HG03060 (cell line): ENCODE data around the gene ZP1.

Experiments
- ATAC-seq: cut with Tn5 transposase; IDR thresholded peaks from one replicate; pipeline ENCODE4 v1.9.1; 2021; ENCODE audit warnings: low read depth, moderate number of reproducible peaks; ENCODE audit not compliant: unreplicated experiment

ZP1 gene

GRCh38 chr11:60842668-60843600 is 24.4 kb upstream of the ZP1 start:
- no peak for ATAC-seq

- ATAC-seq = no peak
Observed at GRCh38 chr11:60844045-60844869, 23.1 kb upstream of the ZP1 start.

GRCh38 chr11:60844870-60845221 is 22.5 kb upstream of the ZP1 start:
- ATAC-seq = no peak

DNA sequence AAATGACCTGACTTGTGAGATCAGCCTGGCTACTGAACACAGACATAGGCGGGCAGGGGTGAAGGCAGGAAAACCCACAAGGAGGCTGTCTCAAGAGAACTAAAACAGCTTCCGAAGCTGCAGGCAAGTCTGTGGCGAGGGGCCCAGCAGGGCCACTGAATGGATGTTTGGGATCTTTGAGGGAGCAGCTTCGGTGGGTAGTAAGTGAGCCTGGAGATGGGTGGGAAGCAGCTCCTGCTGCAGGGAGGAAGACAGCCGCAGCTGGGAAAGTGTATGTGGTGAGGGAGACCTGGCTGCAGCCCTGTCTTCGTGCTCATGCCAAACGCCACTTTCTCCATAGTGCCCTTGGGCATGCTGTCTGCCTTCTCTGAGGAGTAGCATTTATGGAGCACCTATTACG is 22.0 kb upstream of the ZP1 start:
- no peak for ATAC-seq

DNA sequence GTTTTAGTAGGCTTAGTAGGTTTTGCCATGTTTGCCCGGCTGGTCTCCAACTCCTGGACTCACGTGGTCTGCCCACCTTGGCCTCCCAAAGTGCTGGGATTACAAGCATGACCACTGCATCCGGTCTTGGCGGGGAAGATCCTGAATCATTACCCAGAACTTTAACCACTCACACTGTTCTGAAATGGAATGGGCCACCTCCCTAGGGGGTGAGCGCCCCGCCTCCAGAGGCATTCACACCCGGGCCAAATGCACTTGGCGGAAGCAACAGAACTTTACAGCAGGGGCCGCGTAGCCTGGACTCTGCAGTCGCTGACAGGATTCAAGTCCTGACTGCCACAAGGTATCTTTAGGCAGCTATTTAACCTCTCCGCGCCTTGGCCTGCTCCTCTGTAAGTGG is 20.1 kb upstream of the ZP1 start:
- ATAC-seq = no peak

- ATAC-seq = no peak
Observed at GRCh38 chr11:60847896-60848295, 19.4 kb upstream of the ZP1 start.

GRCh38 chr11:60848714-60849151 is 18.6 kb upstream of the ZP1 start:
- ATAC-seq = no peak

DNA sequence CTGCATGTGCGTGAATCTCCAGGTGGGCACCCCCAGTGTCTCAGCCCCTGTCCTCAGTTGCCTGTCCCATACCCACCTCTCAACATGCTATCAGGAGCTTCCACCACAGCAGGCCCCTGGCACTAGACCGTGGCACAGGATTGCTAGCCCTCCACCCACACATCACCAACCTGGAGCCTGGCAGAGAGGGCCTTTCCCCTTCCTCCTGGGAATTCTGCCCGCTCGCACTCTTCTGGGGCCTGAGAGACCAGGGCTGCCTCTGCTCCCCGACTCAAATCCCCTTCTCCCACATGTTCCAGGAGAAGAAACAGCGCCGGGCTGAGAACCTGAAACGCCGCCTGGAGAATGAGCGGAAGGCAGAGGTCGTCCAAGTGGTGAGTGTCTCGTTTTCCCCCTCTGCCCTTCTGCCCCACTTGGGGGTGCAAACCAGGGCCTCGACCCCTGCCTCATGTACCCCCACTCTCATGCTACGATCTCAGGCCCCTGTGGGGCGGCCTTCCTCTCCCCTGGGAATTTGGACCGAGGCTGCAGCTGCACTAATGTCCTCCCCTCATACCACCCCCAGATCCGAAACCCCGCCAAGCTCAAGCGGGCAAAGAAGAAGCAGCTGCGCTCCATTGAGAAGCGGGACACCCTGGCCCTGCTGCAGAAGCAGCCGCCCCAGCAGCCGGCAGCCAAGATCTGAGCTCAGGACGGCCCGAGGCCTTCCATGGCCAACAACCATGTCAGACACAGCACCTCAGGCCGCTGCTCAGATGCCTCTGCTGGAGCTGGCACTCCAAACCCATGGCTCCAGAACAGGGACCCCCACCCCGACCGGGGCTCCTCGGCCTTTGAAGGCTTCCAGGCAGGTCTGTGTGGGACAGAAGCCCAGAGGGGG is 17.5 kb upstream of the ZP1 start:
- ATAC-seq = no peak

DNA sequence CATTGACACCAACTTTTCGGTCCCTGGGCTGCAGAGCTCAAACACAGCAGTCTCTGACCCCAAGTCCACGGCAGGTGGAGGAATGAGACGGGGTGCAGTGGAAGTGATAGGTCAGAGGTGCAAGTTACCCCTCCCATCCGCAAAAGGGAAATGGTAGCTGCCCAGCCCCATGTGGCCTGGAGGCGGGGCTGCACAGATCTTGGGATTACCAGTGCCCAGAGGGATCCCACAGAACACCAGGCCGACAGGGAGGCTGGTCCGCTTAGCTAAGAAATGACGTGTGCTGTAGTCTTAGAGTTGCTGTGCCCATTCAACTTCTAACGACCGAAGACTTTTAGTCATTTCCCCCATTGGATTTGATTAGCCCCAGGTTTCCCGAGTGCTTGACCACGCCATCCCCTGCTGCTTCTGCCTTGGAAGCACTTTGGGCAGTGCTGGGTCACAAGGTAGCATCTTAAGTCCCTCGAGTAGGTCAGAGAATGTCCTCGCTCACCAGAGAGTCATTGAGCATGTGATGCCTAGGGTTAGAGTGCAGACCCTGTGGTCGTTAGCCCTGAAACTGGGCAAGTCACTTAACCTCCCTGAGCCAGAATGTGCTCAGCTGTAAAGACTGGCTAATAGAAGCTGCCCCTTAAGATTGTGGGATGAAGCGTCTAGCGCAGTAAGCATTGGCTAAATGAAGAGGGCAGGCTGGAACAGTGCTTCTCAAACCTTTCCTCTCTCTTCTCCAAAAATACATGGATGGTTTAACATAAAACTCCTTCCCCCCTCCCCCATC is 15.8 kb upstream of the ZP1 start:
- ATAC-seq = no peak

- no peak for ATAC-seq
Observed at GRCh38 chr11:60852117-60852981, 15.0 kb upstream of the ZP1 start.

- ATAC-seq = no peak
Observed at GRCh38 chr11:60852982-60853950, 14.1 kb upstream of the ZP1 start.

DNA sequence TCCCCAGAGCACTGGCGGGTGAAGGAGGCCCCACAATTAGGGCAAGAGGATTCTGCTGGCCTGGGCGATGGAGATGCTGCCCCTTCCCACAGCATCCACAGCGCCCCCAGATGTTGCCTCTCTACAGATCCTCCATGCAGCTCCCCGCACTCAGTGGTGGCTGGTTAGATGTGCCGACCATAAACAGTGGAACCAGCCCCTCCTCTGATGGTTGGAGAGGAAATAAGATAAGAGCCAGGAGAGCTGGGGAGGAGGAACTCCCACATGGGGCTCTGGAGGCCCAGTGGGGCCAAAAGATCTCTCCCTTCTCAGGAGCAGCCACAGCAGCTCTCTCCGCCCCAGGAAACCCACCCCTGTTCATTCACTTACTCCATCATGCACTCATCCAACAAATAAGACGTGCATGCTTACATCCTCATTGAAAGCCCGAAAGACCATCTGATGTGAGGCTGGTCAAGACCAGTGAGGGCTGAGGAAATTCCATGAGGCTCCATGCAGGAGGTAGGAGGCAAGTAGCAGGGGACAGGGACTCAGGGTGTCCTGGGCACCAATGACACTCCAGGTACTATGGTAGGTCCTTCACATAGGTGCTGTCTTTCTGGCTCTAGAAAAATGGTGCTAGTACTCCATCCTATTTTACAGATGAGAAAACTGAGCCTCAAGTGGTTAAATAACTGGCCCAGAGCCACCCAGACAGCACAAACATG is 13.0 kb upstream of the ZP1 start:
- no peak for ATAC-seq

- no peak for ATAC-seq
Observed at GRCh38 chr11:60854847-60855725, 12.3 kb upstream of the ZP1 start.

DNA sequence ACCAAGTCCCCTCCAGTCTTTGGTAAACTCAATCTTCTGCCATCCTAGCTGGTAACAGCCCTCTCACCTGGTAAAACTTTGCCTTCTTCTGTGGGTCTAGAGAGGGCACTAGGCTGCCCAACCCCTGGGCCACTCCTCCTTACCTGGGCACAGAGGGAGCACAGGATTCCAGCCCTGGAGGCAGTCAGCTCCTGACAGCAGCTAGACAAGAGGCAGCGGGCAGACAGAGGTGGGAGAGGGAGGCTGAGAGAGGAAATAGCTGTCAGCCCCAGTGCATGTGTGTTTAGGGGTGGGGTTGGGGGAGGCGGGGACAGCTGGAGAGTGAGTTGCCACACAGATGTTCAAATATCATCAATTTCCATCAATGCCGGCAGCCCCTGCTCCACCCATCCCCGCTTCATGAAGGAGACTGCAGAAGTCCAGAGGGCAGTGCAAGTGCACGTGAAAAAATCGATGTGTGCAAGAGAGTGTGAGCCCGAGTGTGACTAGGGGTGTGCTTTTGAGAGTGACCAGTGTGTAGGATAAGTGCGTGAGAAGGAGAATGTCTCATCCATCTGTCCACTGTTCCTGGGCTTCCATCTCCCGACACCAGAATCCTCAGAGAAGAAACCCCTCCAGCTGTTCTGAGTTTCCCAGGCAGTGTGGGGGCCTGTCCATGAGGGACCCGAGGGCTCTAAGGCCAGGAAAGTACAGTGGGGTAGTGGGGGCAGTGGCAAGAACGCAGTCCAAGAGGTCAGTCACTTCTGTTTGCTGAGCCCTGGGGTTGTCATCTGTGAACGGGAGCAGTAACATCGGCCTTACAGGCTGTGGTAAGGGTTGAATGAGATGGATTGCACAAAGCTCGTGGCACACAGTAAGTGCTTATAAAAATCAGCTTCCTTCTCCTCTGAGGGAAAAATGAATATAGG is 11.4 kb upstream of the ZP1 start, which contains the start of gene PTGDR2:
PTGDR2 (minus strand) TSS at position 225 of the 908 bp plus-strand sequence. CDS start 2,228 bp downstream, outside the sequence.
- ATAC-seq = no peak
